ENCODE data around the gene HFE.
"Not testable (repeated sequence)": the region's sequence is repeated elsewhere in the genome, so short reads cannot be mapped to it uniquely, and the experiment has no call there.

- TF ChIP-seq POLR2A, POLR2AphosphoS5, CTCF (IDR thresholded peaks at IDR 0.05): not testable (repeated sequence)
Measured at GRCh38 chr6:26058477-26059033, 28.7 kb upstream of the HFE start.

Measured in suprapubic skin (tissue), 4 donors.